HEK293 (cell line): ENCODE results near the gene TTLL11.

Source experiments
- CTCF ChIA-PET: fragments of 350-600 bp; formaldehyde crosslinking; extraction: SDS; loops from one replicate; lab custom pipeline; 2021; ENCODE audit warnings: antibody characterized with exemption; lab: Yijun Ruan, JAX
- POLR2A ChIA-PET: fragments of 300-600 bp; formaldehyde crosslinking; extraction: SDS; loops from one replicate; lab custom pipeline; 2020; ENCODE audit warnings: antibody characterized with exemption, inconsistent platforms; lab: Yijun Ruan, JAX
- H3K27ac ChIP-seq: fragments of 200-500 bp; sonication (Bioruptor generic); 2 replicates; pipeline ENCODE4 v1.5.1; 2014; ENCODE audit warnings: low read depth, low read length, control low read depth, inconsistent platforms; ENCODE audit errors: extremely low read depth
- H3K36me3 ChIP-seq, 2 experiments: fragments of 200-500 bp in 1 of 2; sonication (Bioruptor generic) in 1 of 2; 1 replicate in 1 of 2; 2 replicates in 1 of 2; pipeline ENCODE4 v1.5.1; 2014 to 2017; ENCODE audit warnings: inconsistent platforms in 2 of 2, low read length in 2 of 2; ENCODE audit not compliant: control insufficient read depth in 2 of 2, insufficient read depth in 1 of 2
- H3K4me1 ChIP-seq: fragments of 200-500 bp; sonication (Bioruptor generic); 2 replicates; pipeline ENCODE4 v1.5.1; 2014; ENCODE audit warnings: mild to moderate bottlenecking, low read length, inconsistent platforms; ENCODE audit not compliant: control insufficient read depth, insufficient read depth
- H3K4me3 ChIP-seq: 2 replicates; pipeline ENCODE4 v1.5.1; 2011; ENCODE audit warnings: low read depth, mild to moderate bottlenecking, control low read depth, low read length, moderate library complexity
- H3K9me3 ChIP-seq: fragments of 200-500 bp; sonication (Bioruptor generic); 2 replicates; pipeline ENCODE4 v1.5.1; 2014; ENCODE audit warnings: low read depth, low read length, inconsistent platforms; ENCODE audit not compliant: control insufficient read depth, insufficient read depth
- AEBP2 ChIP-seq: fragments of 450-650 bp; formaldehyde crosslinking; IDR thresholded peaks from 2 replicates; pipeline ENCODE4 v1.5.1; 2016; ENCODE audit warnings: missing biosample characterization, missing genetic modification characterization, borderline replicate concordance
- EGR2 ChIP-seq: fragments of 450-650 bp; formaldehyde crosslinking; IDR thresholded peaks from 2 replicates; pipeline ENCODE4 v1.5.1; 2016; ENCODE audit warnings: low read depth, missing biosample characterization, missing genetic modification characterization
- KLF1 ChIP-seq: fragments of 450-650 bp; formaldehyde crosslinking; IDR thresholded peaks from 2 replicates; pipeline ENCODE4 v1.5.1; 2016; ENCODE audit warnings: missing biosample characterization, missing genetic modification characterization
- TCF7L2 ChIP-seq: IDR thresholded peaks from 2 replicates; pipeline ENCODE4 v1.6.1; 2011; ENCODE audit warnings: low read depth, mild to moderate bottlenecking, inconsistent platforms, low read length, moderate library complexity, borderline replicate concordance
- YY1 ChIP-seq: fragments of 450-650 bp; formaldehyde crosslinking; IDR thresholded peaks from 2 replicates; pipeline ENCODE4 v1.5.1; 2018; ENCODE audit warnings: missing biosample characterization, missing genetic modification characterization
- ZBTB1 ChIP-seq: fragments of 450-650 bp; formaldehyde crosslinking; IDR thresholded peaks from 2 replicates; pipeline ENCODE4 v1.5.1; 2016; ENCODE audit warnings: missing biosample characterization, missing genetic modification characterization
- ZNF114 ChIP-seq: fragments of 450-650 bp; formaldehyde crosslinking; IDR thresholded peaks from 2 replicates; pipeline ENCODE4 v1.5.0; 2017; ENCODE audit warnings: missing biosample characterization, missing genetic modification characterization
- ZNF174 ChIP-seq: fragments of 450-650 bp; formaldehyde crosslinking; IDR thresholded peaks from 2 replicates; pipeline ENCODE4 v1.5.0; 2017; ENCODE audit warnings: missing biosample characterization, mild to moderate bottlenecking, missing genetic modification characterization
- ZNF23 ChIP-seq: fragments of 450-650 bp; formaldehyde crosslinking; IDR thresholded peaks from 2 replicates; pipeline ENCODE4 v1.5.1; 2016; ENCODE audit warnings: missing biosample characterization, missing genetic modification characterization, borderline replicate concordance
- ZNF354C ChIP-seq: fragments of 450-650 bp; formaldehyde crosslinking; IDR thresholded peaks from 2 replicates; pipeline ENCODE4 v1.5.1; 2016; ENCODE audit warnings: missing biosample characterization, missing genetic modification characterization, low read depth, borderline replicate concordance
- ZNF530 ChIP-seq: fragments of 450-650 bp; formaldehyde crosslinking; IDR thresholded peaks from 2 replicates; pipeline ENCODE4 v1.5.1; 2016; ENCODE audit warnings: low read depth, missing biosample characterization, missing genetic modification characterization
- ZNF544 ChIP-seq: fragments of 450-650 bp; formaldehyde crosslinking; IDR thresholded peaks from 2 replicates; pipeline ENCODE4 v1.5.0; 2017; ENCODE audit warnings: missing biosample characterization, missing genetic modification characterization
- ZNF549 ChIP-seq: fragments of 450-650 bp; IDR thresholded peaks from 2 replicates; pipeline ENCODE4 v1.5.1; 2018; ENCODE audit warnings: missing biosample characterization, missing genetic modification characterization, mild to moderate bottlenecking, inconsistent platforms, moderate library complexity
- ZNF623 ChIP-seq: fragments of 450-650 bp; formaldehyde crosslinking; IDR thresholded peaks from 2 replicates; pipeline ENCODE4 v1.5.1; 2016; ENCODE audit warnings: missing biosample characterization, missing genetic modification characterization
- ZNF629 ChIP-seq: fragments of 450-650 bp; formaldehyde crosslinking; IDR thresholded peaks from 2 replicates; pipeline ENCODE4 v1.5.1; 2017; ENCODE audit warnings: missing biosample characterization, missing genetic modification characterization
- ZNF76 ChIP-seq: fragments of 450-650 bp; formaldehyde crosslinking; IDR thresholded peaks from 2 replicates; pipeline ENCODE4; 2016; ENCODE audit warnings: low read depth, missing biosample characterization, missing genetic modification characterization, borderline replicate concordance
- ZNF776 ChIP-seq: fragments of 450-650 bp; formaldehyde crosslinking; IDR thresholded peaks from 2 replicates; pipeline ENCODE4 v1.5.0; 2017; ENCODE audit warnings: missing biosample characterization, missing genetic modification characterization, borderline replicate concordance
- ZSCAN16 ChIP-seq: fragments of 450-650 bp; formaldehyde crosslinking; IDR thresholded peaks from 2 replicates; pipeline ENCODE4 v1.5.1; 2016; ENCODE audit warnings: missing biosample characterization, missing genetic modification characterization
- ZSCAN30 ChIP-seq: fragments of 450-650 bp; IDR thresholded peaks from 2 replicates; pipeline ENCODE4 v1.5.1; 2018; ENCODE audit warnings: missing biosample characterization, mild to moderate bottlenecking, missing genetic modification characterization, moderate library complexity
- TF ChIP-seq, protein P1 (sequence below): fragments of 450-650 bp; formaldehyde crosslinking; IDR thresholded peaks from 2 replicates; pipeline ENCODE4 v1.5.1; 2017; ENCODE audit warnings: missing biosample characterization, missing genetic modification characterization

TTLL11 gene

GRCh38 chr9:122121391-122121790, 28.3 kb upstream of the TTLL11 start:
- TF ChIP-seq ZNF530 (tag by site-specific recombination) = no peak
- TF ChIP-seq AEBP2 = no peak
- TF ChIP-seq, protein P1, sequence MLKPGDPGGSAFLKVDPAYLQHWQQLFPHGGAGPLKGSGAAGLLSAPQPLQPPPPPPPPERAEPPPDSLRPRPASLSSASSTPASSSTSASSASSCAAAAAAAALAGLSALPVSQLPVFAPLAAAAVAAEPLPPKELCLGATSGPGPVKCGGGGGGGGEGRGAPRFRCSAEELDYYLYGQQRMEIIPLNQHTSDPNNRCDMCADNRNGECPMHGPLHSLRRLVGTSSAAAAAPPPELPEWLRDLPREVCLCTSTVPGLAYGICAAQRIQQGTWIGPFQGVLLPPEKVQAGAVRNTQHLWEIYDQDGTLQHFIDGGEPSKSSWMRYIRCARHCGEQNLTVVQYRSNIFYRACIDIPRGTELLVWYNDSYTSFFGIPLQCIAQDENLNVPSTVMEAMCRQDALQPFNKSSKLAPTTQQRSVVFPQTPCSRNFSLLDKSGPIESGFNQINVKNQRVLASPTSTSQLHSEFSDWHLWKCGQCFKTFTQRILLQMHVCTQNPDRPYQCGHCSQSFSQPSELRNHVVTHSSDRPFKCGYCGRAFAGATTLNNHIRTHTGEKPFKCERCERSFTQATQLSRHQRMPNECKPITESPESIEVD (tag by site-specific recombination) = no peak
- no peak for TF ChIP-seq ZNF623 (tag by site-specific recombination)
- TF ChIP-seq ZNF23 (tag by site-specific recombination) = no peak
- TF ChIP-seq ZNF354C (tag by site-specific recombination) = no peak
- no peak for TF ChIP-seq ZBTB1 (tag by site-specific recombination)
- no peak for TF ChIP-seq ZSCAN30 (tag by site-specific recombination)
- no peak for TF ChIP-seq KLF1 (tag by site-specific recombination)
- no peak for TF ChIP-seq EGR2 (tag by site-specific recombination)
- no peak for TF ChIP-seq ZSCAN16
- TF ChIP-seq ZNF549 = no peak
- no peak for TF ChIP-seq TCF7L2
- H3K36me3 ChIP-seq = no peaks in the 10 kb centered on the region
- H3K9me3 ChIP-seq = no peaks in the 10 kb centered on the region
- H3K4me3 ChIP-seq = no peak overlapping the region
- no peaks in the 10 kb centered on the region for H3K4me1 ChIP-seq
- H3K27ac ChIP-seq = no peak overlapping the region
- ChIA-PET CTCF (interaction anchor here (0.5 to 12.1 kb wide), 13 partner anchors 8 to 1651 kb away, joined by 3 to 473 read pairs (median 26); partner anchors contain the start of gene TTLL11), POLR2A (no interaction called here)

DNA sequence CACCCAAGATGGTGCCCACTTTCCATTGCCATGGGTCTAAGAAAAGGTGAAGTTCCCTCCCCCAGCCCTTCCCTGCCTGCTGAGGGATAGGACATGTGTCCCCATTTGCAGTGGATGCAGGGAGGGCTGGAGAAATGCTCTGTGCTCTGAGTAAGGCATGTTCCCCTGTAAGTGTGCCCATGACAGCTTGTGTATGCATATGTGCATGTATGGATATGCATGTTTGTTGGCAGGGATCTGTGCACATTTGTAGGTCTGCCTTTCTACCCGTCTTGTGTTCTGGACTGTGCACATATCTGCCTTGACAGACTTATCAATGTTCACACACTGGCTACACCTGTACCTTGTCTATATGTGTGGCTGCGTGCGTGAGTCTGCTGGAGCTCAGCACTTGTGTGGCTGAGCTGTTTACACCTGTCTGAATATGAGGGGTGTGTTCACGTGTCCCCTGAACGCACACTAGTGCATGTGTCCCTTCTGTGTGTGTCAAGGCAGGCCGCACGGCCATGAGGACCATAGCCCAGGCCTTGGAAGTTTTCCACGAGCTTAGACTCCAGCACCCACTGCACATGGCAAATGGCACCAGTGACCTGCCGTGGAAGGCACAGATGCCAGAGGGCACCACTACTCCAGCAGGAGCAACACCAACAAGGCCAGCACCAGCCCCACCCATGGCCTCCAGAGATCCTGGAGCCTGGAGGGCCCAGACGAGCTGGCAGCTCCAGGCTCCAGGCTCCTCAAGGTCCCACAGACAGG, 27.4 kb upstream of the TTLL11 start:
- H3K9me3 ChIP-seq = no peaks in the 10 kb centered on the region
- CTCF ChIA-PET = interaction anchor here (0.6 to 12.1 kb wide), 10 partner anchors 7 to 282 kb away, joined by 3 to 473 read pairs (median 5); partner anchors contain the start of gene TTLL11
- TF ChIP-seq ZNF776 = no peak
- TF ChIP-seq ZNF114 = no peak
- TF ChIP-seq, protein P1 (tag by site-specific recombination) = no peak
- TF ChIP-seq ZNF174 (tag by site-specific recombination) = no peak
- no peak for TF ChIP-seq ZNF544 (tag by site-specific recombination)
- TF ChIP-seq ZNF76 (tag by site-specific recombination) = no peak
- TF ChIP-seq ZNF530 (tag by site-specific recombination) = no peak
- no peak for TF ChIP-seq ZNF629 (tag by site-specific recombination)
- TF ChIP-seq YY1 (tag by site-specific recombination) = no peak
- TF ChIP-seq, all 188 proteins: peak for 0
- Histone ChIP-seq H3K36me3 (no peaks in the 10 kb centered on the region), H3K4me1 (no peaks in the 10 kb centered on the region), H3K4me3 (no peak overlapping the region), H3K27ac (no peak overlapping the region)
- POLR2A ChIA-PET = no interaction called here
